Dedifferentiated amniotic fluid mesenchymal stem cell (primary cell): Measurements from ENCODE around the gene OTULIN.

Experiments used
- DNase-seq: peaks from one replicate; pipeline ENCODE4 v3.0.0-alpha.2; 2016; ENCODE audit errors: extremely low spot score

The OTULIN gene

GRCh38 chr5:14720236-14720923 is 55.9 kb downstream of the OTULIN start:
- DNase-seq: peak; percentile 26

DNA sequence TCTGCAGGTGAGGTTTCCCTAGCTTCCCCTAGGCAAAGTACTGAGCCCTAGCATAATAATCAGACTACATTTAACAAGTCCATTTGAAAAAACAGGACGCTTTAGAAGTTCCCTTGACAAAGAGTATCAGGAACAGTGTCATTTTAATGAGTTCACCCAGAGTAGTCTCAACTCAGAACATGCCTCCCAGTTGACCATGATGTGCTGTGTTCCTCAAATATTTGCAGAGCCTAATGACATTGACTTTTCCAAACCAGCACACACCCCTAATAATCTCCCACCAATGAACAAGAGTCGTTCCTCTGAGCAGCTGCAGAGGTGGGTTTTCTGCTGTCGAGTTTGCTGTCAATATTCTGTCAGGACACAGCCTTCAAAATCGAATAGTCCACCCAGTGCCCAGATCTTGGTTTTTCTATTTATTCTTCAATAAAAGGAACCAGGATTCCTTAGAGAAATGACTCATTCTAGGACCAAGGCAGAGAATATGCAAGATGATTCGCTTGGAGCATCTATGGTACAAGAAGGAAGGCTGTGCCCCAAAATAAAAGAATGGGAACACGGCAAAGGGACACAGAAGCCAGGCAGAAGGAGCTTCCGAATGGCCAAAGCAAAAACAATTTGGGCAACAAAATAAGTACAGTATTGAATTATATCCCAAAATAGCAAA is 57.6 kb downstream of the OTULIN start:
- DNase-seq: no peak

DNA sequence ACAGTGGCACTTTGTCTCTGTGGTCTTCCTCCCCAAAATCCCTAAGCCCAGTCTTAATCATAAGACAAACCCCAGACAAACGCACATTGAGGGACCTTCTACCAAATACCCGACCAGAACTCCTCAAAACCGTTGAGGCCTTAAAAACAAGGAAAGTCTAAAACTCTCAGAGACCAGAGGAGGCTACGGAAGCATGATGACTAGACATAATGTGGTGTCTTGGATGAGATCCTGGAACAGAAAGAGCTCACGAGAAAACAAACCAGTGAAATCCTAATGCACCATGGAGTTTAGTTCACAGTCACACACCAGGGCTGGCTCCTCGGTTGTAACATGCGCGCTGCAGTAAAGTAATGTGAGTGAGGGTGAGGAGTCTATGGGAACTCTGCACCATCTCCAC is 58.4 kb downstream of the OTULIN start:
- DNase-seq: no peak

DNA sequence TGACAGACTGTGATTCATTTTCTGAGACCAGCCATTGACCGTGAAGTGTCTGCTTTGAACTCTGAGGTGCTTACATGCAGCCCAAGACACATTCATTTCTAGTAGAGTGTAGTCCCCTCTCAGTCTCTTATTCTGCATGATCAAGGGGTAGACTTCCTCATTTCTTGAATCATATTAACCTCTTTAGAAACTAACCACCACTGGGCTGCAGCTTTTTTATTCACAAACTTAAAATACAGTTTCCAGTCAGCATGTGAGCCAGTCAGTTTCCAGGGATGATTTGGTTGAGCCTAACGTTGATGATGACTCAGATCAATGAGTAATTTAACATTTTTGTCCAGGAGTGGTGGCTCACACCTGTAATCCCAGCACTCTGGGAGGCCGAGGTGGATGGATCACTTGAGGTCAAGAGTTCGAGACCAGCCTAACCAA is 59.2 kb downstream of the OTULIN start:
- no peak for DNase-seq

GRCh38 chr5:14724633-14725032 is 60.1 kb downstream of the OTULIN start:
- no peak for DNase-seq

GRCh38 chr5:14726066-14726838 is 61.7 kb downstream of the OTULIN start:
- DNase-seq: peak; percentile 23

- DNase-seq: peak; percentile 85
These were observed 62.9 kb downstream of the OTULIN start for GRCh38 chr5:14727428-14727865.

DNA sequence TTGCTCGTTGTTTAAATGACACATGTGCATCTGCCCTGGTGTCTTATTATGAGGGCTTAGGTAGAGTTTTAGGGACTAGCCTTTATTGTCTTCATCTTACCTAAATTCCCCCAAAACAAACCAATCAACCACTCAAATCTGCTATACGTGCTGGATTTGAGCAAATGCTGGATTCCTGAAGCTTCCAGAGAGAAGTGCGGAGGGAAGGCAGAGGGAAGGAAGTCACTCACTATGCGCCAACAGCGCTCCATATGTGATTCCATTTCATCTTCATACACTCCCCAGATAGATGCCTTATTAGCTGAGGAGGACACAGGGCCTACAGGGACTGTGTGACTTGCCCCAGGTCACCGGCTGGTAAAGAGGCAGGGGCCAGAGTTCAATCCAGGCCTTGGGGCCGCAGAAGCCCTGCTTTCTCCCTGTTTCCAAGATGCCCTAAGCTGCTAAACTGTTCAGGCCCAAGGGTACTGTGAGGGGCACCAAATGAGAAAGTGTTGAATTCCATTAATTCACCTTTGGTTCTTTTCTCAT is 63.5 kb downstream of the OTULIN start:
- DNase-seq: no peak

- no peak for DNase-seq
These were observed 64.0 kb downstream of the OTULIN start for GRCh38 chr5:14728459-14728938.

- no peak for DNase-seq
These were observed 65.2 kb downstream of the OTULIN start for GRCh38 chr5:14729448-14730385.

DNA sequence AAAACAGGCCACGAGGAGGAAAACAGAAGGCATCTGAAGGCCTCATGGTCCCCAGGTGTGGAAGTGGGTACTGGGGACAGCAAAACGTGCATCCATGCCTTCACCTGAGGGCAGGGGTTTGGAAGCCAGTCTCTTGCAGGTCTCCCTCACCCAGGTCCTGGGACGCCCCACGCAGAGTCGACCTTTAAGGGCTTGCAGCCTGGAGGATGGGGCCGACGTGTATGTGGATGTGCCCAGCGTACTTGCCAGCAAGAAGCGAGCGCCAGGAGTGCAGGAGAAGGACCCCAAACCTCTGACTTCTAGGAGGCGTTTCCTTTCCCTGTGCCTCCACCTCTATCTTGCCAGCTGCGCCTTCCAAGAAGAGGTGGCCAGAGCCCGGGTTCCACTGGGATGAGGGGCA is 65.9 kb downstream of the OTULIN start:
- DNase-seq: no peak

DNA sequence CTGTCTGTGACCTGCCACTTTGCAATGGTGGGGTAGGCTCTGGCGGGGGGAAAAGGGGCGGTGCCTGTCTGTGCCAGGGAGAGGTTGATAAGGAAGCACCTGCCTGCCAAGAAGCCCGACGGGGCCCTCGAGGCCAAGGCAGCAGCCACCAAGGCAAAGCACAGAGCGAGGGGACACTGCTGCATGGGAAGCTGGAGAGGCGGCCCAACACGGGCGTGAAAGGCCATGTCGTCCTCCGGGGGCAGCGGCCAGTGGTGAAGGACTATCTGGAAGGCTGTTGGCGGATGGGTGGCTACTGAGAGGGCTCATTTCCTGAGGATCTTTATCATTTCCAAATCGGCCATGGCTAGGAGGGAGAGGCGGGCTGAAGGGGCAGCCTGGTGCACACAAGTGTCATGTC is 66.4 kb downstream of the OTULIN start:
- DNase-seq: no peak

- DNase-seq: no peak
These were observed 68.5 kb downstream of the OTULIN start for GRCh38 chr5:14732991-14733390.

DNA sequence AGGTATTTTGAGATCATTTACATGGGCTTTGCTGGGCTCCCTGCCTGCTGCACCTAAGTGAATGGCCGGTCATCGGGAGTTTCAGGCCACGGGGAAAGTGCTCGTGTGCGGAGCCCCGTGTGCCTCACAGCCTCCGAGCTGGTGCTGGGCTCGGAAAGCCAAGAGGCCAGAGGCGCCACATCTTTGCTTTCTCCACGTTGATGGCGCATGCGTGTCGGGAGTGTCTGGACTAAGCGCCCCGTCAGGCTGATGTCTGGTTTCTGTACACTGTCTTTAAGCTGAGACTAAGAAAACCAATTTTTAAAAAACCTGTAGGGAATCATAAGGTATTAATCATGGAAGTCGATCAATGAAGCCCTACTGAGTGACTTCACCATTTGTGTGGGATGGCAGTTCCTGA is 69.1 kb downstream of the OTULIN start:
- DNase-seq: no peak

GRCh38 chr5:14734396-14734795 is 69.9 kb downstream of the OTULIN start:
- no peak for DNase-seq

DNA sequence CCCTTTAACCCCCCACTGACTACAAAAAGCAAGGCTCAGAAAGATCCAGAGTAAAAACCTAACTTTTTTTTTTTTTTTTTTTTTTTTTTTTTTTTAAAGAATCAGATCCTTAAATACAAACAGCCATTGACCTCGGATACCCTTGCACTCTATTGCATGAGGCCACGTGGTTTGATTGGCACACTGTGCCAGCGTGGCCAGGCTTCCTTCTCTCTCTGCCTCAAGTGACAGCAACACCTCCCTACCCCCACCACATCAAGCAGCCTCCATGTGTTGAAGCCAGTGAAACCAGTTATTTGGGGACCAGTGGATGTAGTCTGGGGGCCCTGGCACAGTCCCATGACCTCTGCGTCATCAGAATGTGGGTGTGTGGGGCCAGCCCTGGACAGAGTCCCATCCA is 71.4 kb downstream of the OTULIN start:
- no peak for DNase-seq

DNA sequence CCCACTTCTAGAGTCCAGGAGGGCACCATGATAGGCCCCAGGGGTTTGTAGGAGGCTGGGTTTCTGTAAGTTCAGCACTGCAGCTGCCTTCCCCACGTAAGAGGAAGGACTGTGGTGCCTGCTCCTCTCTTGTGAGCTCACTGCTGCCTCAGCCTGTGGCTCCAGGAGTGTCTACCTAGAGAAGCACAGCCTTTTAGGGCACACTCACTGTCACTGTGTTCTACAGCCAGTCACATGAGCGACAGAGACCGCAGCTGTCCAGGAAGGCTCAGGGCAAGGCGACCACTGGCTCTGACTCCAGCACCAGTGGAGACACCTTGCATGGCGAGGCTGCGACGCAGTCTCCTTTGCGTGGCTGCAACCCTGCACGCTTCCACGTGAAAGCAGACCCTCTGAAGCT is 72.8 kb downstream of the OTULIN start:
- DNase-seq: no peak

GRCh38 chr5:14738050-14738449 is 73.5 kb downstream of the OTULIN start:
- DNase-seq: no peak

- DNase-seq: no peak
These were observed 75.0 kb downstream of the OTULIN start for GRCh38 chr5:14739538-14739937.

GRCh38 chr5:14739981-14740380 is 75.5 kb downstream of the OTULIN start:
- no peak for DNase-seq

DNA sequence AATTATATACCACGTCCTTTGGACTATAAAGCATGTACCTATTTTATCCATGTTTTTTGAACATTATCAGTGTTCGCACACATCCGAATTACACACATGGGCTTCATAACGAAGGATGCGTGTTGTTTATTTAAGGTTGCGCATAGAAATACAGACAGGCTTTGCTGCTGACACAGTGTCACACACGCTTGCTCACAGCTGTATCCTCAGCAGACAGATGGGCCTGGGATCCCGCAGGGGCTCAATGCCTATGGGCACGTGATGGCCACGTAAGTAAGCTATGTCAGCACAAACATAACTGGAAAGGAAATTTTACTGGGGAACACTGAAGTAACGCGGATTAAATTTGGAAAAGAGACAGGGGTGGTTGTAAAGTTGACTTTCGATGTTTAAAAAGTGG is 76.6 kb downstream of the OTULIN start:
- DNase-seq: no peak
